Thyroid gland (tissue), 4 donors: ENCODE measurements around the gene TMCC2.

Experiments
- POLR2A ChIP-seq, 2 donors: fragments of 450-650 bp; IDR thresholded peaks; one replicate each; pipeline ENCODE4 v1.6.1; 2017; ENCODE audit warnings: antibody characterized with exemption in 2 of 2, mild to moderate bottlenecking in 2 of 2, moderate library complexity in 1 of 2
- TF ChIP-seq, protein P1 (sequence below), 6 experiments: fragments of 200-600 bp in 3 of 6; fragments of 450-650 bp in 3 of 6; sonication (generic) in 3 of 6; IDR thresholded peaks; one replicate each; pipeline ENCODE4 v1.5.1; 2016 to 2019; ENCODE audit warnings: antibody characterized with exemption in 6 of 6, mild to moderate bottlenecking in 2 of 6, inconsistent platforms in 1 of 6, moderate library complexity in 1 of 6

DNA sequence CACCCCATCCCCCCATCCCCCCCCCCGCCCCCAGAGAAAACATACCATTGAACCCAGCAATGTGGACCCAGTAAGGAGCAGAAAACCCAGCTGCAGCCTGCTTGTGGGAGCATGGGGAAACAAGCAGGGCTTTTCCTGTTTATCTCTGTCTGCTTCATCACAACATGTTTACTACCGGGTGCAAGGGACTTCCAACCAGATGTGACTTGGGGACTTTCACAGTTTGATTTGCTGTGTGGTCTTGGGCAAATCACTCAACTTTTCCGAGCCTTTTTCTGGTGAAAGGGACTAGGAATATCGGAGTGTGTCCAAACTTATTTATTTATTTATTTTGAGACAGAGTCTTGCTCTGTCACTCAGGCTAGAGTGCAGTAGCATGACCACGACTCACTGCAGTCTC, 3.2 kb downstream of the TMCC2 start:
- TF ChIP-seq, protein P1, sequence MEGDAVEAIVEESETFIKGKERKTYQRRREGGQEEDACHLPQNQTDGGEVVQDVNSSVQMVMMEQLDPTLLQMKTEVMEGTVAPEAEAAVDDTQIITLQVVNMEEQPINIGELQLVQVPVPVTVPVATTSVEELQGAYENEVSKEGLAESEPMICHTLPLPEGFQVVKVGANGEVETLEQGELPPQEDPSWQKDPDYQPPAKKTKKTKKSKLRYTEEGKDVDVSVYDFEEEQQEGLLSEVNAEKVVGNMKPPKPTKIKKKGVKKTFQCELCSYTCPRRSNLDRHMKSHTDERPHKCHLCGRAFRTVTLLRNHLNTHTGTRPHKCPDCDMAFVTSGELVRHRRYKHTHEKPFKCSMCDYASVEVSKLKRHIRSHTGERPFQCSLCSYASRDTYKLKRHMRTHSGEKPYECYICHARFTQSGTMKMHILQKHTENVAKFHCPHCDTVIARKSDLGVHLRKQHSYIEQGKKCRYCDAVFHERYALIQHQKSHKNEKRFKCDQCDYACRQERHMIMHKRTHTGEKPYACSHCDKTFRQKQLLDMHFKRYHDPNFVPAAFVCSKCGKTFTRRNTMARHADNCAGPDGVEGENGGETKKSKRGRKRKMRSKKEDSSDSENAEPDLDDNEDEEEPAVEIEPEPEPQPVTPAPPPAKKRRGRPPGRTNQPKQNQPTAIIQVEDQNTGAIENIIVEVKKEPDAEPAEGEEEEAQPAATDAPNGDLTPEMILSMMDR (IDR thresholded peaks at IDR 0.05), result no peak
- TF ChIP-seq POLR2A (IDR thresholded peaks at IDR 0.05), result no peak
